Inflammatory macrophage treated with lipopolysaccharide for 4 hours (primary cell): ENCODE measurements around the gene SLC25A13.
"Not testable (repeated sequence)": the region's sequence is repeated elsewhere in the genome, so short reads cannot be mapped to it uniquely, and the experiment has no call there.

Experiments
- DNase-seq: peaks from one replicate; pipeline ENCODE4 v3.0.0-alpha.2; 2020

The SLC25A13 gene

GRCh38 chr7:96200740-96201139 is 121.2 kb downstream of the SLC25A13 start:
- DNase-seq = no peak

- no peak for DNase-seq
Measured at GRCh38 chr7:96199421-96199820, 122.5 kb downstream of the SLC25A13 start.

- DNase-seq = no peak
Measured at GRCh38 chr7:96198047-96198636, 123.8 kb downstream of the SLC25A13 start.

GRCh38 chr7:96196676-96197075 is 125.2 kb downstream of the SLC25A13 start:
- peak; percentile 68 for DNase-seq

- no peak for DNase-seq
Measured at GRCh38 chr7:96189129-96189820, 132.6 kb downstream of the SLC25A13 start.

- DNase-seq = no peak
Measured at GRCh38 chr7:96188591-96188991, 133.3 kb downstream of the SLC25A13 start.

- no peak for DNase-seq
Measured at GRCh38 chr7:96188174-96188581, 133.7 kb downstream of the SLC25A13 start.

GRCh38 chr7:96187735-96188134 is 134.2 kb downstream of the SLC25A13 start:
- no peak for DNase-seq

- DNase-seq = no peak
Measured at GRCh38 chr7:96184783-96185182, 137.1 kb downstream of the SLC25A13 start.

- no peak for DNase-seq
Measured at GRCh38 chr7:96183163-96183670, 138.7 kb downstream of the SLC25A13 start.

GRCh38 chr7:96182424-96183158 is 139.3 kb downstream of the SLC25A13 start:
- DNase-seq = no peak

GRCh38 chr7:96181174-96181573 is 140.7 kb downstream of the SLC25A13 start:
- no peak for DNase-seq

- no peak for DNase-seq
Measured at GRCh38 chr7:96179837-96180236, 142.1 kb downstream of the SLC25A13 start.

GRCh38 chr7:96179341-96179740 is 142.6 kb downstream of the SLC25A13 start:
- no peak for DNase-seq

- no peak for DNase-seq
Measured at GRCh38 chr7:96178581-96178980, 143.3 kb downstream of the SLC25A13 start.

- no peak for DNase-seq
Measured at GRCh38 chr7:96177353-96177752, 144.5 kb downstream of the SLC25A13 start.

- no peak for DNase-seq
Measured at GRCh38 chr7:96174812-96175211, 147.1 kb downstream of the SLC25A13 start.

- DNase-seq = no peak
Measured at GRCh38 chr7:96173781-96174180, 148.1 kb downstream of the SLC25A13 start.

GRCh38 chr7:96169439-96169838 is 152.5 kb downstream of the SLC25A13 start:
- no peak for DNase-seq

- no peak for DNase-seq
Measured at GRCh38 chr7:96167424-96167823, 154.5 kb downstream of the SLC25A13 start.

GRCh38 chr7:96161897-96162296 is 160.0 kb downstream of the SLC25A13 start:
- no peak for DNase-seq

GRCh38 chr7:96157856-96158255 is 164.0 kb downstream of the SLC25A13 start:
- no peak for DNase-seq

GRCh38 chr7:96154506-96154905 is 167.4 kb downstream of the SLC25A13 start:
- DNase-seq = not testable (repeated sequence)

- DNase-seq = no peak
Measured at GRCh38 chr7:96152706-96153105, 169.2 kb downstream of the SLC25A13 start.
